VCaP (cell line): ENCODE measurements around the gene PEAK1.

ENCODE experiments used
- H3K27ac ChIP-seq: fragments of 450-650 bp; 2 replicates; pipeline ENCODE4 v1.5.1; 2017
- TF ChIP-seq, protein P1 (sequence below): fragments of 450-650 bp; conservative IDR thresholded peaks from 2 replicates; pipeline ENCODE4 v1.5.1; 2017; ENCODE audit warnings: mild to moderate bottlenecking, moderate library complexity

The PEAK1 gene

GRCh38 chr15:77066971-77067690 lies 352.8 kb downstream of the PEAK1 start:
- H3K27ac ChIP-seq: peak overlapping the region; percentile 45

GRCh38 chr15:77064539-77065308 lies 355.2 kb downstream of the PEAK1 start:
- H3K27ac ChIP-seq: no peak overlapping the region
- TF ChIP-seq, protein P1, sequence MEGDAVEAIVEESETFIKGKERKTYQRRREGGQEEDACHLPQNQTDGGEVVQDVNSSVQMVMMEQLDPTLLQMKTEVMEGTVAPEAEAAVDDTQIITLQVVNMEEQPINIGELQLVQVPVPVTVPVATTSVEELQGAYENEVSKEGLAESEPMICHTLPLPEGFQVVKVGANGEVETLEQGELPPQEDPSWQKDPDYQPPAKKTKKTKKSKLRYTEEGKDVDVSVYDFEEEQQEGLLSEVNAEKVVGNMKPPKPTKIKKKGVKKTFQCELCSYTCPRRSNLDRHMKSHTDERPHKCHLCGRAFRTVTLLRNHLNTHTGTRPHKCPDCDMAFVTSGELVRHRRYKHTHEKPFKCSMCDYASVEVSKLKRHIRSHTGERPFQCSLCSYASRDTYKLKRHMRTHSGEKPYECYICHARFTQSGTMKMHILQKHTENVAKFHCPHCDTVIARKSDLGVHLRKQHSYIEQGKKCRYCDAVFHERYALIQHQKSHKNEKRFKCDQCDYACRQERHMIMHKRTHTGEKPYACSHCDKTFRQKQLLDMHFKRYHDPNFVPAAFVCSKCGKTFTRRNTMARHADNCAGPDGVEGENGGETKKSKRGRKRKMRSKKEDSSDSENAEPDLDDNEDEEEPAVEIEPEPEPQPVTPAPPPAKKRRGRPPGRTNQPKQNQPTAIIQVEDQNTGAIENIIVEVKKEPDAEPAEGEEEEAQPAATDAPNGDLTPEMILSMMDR: no peak

More at GRCh38 chr15:77066971-77067690, 352.8 kb downstream of the PEAK1 start:
- TF ChIP-seq, protein P1: no peak

DNA sequence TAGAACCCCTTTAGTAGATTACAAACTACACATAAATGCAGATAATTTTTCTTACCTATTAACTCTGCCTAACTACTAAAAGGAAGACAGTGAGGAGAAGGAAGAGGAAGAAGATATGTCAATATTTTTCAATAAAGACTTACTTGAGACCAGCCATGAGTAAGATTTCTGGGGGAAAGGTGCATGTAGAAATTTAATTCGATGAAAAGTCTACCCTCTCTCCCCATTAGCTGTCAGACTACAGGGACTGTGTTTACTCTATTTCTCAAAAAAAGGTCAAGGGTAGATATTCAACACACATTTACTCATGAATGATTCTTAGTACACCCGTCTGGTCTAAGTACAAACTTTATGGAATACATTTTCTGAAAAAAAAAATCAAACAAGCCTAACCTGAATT lies 355.8 kb downstream of the PEAK1 start:
- TF ChIP-seq, protein P1: no peak
- no peak overlapping the region for H3K27ac ChIP-seq

DNA sequence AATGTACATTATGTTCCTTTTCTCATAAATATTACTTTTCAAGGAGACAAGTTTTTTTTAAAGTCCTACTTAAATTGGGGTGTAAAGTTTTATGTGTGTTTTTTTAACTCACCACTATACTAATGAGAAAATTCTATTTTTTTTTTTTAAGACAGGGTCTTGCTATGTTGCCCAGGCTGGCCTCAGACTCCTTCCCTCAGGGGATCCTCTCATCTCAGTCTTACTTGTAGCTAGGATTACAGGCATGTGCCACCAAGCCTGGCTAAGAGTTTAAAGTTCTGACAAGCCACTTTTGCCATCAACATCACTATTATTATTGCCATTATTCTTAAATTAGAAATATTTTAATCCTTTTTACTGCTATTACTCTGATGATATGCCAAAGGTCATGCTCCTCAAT lies 356.7 kb downstream of the PEAK1 start:
- TF ChIP-seq, protein P1: no peak
- H3K27ac ChIP-seq: no peak overlapping the region

DNA sequence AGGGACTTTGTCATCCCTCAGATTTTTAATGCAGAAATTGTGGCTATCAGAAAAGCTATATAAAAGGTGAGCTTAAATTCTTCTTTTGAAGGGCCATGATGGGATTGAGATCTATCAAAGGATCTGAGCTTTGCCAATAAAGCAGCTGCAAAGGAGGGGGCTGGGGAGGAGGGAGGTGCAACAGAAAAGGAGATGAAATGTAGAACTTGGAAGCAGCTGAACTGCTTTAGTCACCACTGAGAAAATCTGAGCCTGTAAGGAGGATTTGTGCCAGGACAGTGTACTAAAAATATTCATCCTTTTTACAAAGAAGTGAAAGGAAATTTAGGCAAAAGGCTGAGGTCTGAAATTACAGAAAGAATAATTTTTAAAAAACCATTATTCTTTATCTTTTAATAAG lies 359.4 kb downstream of the PEAK1 start:
- H3K27ac ChIP-seq: no peak overlapping the region
- TF ChIP-seq, protein P1: no peak

GRCh38 chr15:77059786-77060361 lies 360.0 kb downstream of the PEAK1 start:
- H3K27ac ChIP-seq: no peak overlapping the region
- TF ChIP-seq, protein P1: no peak

DNA sequence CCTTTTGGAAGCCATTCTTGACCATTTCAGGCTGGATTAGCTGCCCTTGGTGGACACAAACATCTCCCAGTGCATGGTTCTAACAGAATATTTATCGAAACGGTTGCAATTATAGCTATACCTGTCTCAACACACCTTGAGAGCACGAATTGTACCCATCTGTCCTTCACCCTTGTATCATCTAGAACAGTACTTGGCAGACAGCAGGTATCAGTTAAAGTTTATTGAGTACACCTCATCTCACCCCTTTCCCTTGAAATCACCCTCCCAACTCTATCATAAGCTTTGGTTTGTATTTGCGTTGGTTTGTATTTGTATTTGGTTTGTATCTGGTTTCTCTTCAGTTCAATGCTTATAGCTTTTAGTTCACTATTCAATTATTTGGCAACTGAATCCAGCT lies 361.4 kb downstream of the PEAK1 start:
- H3K27ac ChIP-seq: no peak overlapping the region
- TF ChIP-seq, protein P1: no peak
